OCI-M1 (cell line): Measurements from ENCODE around the gene CABP4.

Source experiments
- DNase-seq: peaks from one replicate; lab custom pipeline; 2025; lab: John Stamatoyannopoulos, UW

CABP4 gene

GRCh38 chr11:67435727-67436458 is 19.3 kb upstream of the CABP4 start:
- no peak for DNase-seq

GRCh38 chr11:67436459-67437081 is 18.6 kb upstream of the CABP4 start:
- peak; percentile 30 for DNase-seq

DNA sequence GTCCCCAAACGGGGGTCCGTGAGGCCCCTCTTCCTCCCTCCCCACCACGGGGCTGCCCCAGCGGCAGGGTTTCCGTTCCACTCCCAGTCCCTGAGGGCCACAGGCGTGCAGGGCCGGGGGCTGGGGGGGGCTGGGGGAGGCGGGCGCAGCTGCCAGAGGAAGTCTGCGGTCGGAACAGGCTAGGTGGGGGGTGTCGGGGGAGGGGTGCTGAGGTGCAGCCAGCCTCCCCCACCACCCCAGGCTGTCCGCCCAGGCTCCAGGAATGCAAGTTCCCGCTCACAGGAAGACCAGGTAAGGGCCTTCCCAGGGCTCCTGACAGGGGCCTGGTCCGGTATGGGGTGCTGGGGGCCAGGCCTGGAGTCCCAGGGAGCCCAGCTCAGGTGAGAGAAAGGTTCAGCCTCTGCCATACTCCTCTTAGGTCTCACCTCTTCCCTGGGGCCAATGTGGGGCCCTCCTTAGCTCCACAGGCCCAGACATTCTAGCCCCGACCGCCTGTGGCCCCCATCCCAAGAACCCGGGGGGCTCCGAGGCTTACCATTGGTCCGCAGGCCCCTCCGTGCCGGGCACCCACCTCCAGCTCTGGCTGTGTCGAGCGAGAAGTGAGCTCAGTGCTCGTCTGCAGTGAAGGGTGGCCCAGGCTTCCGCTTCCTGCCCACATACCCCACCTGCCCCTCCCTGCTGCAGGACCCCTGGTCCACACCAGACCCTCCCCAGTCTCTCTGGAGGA is 17.9 kb upstream of the CABP4 start, which contains the start of gene PTPRCAP:
PTPRCAP (minus strand) TSS at position 601 of the 727 bp plus-strand sequence; CDS start at position 538, 63 bp downstream.
- no peak for DNase-seq

GRCh38 chr11:67437809-67438157 is 17.4 kb upstream of the CABP4 start:
- DNase-seq: no peak

DNA sequence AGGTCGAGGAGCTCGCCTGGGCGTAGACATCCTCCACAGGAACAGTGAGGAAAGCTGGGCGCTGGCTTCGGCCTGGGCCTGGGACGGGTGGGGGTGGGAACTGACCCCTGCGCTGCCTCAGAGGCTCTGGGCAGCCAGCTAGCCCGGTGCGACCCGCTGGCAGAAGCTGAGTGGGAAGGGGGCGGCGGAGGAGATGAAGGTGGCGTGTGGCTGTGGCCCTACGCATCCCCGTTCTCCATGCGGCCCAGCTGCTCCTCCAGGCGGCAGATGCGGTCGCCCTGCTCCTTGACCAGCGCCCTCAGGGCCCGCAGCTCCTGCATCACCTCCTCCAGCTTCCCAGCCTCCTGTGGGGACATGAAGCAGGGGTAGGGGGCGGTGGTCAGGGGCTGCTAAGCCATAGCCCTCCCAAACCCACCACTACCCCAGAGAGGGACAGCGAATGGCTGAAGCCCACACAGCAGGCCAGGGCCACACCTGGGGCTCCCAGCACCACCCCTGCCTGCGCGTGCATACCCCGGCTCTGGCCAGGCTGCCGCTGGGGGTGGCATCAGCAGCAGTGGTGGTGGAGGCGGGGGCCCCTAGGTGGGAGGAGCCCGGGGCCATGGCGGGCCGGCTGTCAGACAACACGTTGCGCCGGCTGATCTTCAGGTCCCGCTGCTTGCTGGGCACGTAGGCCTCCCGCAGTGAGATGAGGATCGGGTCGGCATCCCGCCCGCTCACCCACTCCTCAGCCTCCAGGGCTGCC is 16.8 kb upstream of the CABP4 start:
- no peak for DNase-seq

- DNase-seq: peak; percentile 56
Observed at GRCh38 chr11:67439321-67440228, 15.6 kb upstream of the CABP4 start.

- DNase-seq: no peak
Observed at GRCh38 chr11:67440229-67441097, 14.7 kb upstream of the CABP4 start.

DNA sequence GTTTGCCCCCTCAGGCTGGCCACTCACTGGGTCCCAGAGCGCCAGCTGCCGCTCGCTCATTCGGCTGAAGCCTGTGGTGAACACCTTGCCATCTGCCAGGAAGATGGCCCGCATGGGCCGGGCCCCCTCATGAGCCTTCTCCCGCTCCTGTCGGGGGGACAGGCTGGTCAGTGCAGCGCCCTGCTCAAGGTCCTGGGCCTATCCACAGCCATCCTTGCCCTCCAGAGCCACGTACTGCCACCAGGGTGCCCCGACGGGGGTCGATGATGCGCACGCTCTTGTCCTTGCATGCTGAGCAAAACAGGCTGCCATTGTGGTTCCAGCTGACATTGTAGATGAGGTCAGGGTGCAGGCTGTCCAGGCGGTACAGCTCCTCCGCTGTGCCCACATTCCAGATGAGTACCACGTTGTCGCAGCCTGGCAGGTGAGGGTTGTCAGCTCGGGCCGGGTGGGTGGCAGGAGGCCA is 14.0 kb upstream of the CABP4 start:
- DNase-seq: no peak

DNA sequence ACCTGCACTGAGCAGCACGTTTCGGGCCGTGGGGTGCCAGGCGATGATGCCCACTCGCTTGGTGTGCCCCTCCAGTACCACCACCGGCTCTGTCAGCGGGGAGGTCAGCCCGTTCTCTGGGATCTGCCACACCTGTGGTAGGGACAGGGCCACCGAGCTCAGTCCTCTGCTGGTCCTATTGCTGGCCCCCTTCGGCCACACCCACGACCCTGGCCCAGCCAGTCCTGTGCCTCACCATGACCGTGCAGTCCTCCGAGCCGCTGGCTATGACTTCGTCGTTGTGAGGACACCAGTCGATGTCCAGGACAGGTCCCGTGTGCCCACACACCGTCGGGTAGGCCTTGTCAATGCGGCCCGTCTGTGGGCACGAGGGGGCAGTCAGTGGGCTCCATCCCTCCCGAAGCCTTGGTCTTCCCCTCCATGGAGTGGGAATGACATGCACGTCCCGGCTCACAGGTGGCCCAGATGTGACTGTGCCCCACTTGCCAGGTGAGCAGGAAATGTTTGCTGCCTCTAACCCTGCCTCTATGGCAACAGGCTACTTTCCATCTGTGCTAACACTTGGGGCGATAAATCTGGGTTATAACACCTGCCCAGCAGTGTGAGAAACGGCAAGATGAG is 13.3 kb upstream of the CABP4 start:
- DNase-seq: no peak

DNA sequence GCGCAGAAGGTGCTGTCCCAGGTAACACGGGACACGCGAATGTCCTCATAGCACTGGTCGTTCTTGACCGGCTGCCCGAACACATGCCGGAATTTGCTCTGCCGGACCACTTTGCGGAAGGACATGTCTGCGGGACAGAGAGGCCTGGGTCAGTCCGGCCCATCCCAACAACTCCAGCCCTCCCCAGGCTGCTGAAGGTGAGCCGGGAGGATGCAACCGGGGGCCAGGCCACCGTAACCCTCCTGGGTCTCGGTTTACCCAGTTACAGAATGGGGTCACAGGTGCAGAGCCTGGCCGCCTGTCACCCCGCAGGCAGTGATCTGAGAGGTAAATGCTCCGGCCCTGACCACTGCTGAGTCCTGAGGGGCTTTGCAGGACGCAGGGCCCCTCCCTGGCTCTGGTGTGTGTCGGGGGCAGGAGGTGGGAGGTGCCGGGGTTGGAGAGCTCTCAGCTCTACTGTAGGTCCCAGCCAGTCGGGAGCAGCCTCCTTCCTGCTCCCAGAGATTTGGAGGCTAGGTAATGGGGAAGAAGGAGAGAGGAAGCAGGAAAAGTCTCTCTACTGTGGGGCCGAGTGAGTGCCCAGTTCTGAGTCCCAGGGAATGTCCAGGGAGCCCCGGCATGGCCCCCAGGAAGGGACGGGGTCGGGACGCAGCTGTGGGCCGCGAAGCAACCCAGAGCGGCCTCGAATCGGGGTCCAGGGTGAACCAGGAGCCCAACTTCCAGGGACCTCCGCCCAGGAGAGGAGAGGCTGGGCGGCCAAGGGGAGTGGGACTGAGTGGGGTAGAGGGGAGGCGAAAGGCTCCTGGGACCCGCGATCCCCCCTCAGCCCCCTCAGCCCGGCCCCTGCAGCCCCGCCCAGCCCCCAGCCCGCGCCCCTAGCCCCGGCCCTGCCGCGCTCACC is 12.4 kb upstream of the CABP4 start:
- peak; percentile 41 for DNase-seq

- DNase-seq: no peak
Observed at GRCh38 chr11:67445515-67445914, 9.6 kb upstream of the CABP4 start.

- DNase-seq: no peak
Observed at GRCh38 chr11:67448220-67448609, 6.9 kb upstream of the CABP4 start.

DNA sequence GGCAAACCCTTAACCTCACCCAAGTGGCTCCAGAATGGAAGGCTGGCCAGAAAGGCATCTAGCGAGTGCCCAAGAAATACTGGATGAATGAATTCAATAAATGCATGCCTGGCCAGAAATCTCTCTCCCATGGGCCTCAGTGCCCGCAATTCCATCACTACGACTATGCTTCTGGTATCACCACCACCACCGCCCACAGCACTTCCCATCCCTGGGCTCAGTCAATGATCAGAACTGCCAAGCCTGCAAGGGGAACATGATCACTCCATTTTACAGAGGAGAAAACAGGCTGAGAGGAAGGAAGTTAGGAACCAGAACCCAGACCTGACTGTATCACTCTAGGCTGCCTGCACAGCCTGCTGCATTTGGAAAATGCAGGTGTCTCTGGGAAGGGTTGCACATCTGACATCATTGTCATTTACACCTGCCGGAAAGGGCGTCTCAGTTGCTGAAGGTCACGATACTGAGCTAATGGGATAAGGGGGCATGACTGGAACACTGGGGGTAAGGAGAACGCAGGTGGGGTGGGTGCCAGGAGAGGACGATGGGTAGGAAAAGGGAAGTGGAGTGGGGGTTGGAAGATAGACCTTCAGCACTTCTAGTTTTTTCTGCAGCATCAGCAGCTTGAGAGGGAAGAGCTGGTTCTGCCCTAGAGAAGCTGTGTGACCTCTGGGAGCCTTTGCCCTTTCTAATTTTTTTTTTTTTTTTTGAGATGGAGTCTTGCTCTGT is 5.9 kb upstream of the CABP4 start:
- DNase-seq: no peak

GRCh38 chr11:67450796-67451657 is 4.1 kb upstream of the CABP4 start:
- DNase-seq: no peak

DNA sequence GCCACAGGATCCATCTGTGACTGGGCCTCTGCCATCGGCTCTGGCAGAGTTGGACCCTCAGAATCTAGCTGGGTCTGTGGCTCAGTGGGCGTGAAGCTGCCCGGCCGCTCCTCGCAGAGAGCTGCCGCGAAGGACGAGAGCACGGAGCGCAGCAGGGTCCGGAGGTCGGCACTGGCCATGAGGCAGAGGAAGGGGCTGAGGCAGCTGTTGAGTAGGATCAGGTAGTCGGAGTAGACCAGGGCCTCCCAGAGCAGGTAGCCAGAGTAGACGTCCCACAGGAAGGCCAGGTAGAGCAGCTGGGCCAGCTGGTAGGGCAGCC is 3.5 kb upstream of the CABP4 start:
- DNase-seq: no peak

DNA sequence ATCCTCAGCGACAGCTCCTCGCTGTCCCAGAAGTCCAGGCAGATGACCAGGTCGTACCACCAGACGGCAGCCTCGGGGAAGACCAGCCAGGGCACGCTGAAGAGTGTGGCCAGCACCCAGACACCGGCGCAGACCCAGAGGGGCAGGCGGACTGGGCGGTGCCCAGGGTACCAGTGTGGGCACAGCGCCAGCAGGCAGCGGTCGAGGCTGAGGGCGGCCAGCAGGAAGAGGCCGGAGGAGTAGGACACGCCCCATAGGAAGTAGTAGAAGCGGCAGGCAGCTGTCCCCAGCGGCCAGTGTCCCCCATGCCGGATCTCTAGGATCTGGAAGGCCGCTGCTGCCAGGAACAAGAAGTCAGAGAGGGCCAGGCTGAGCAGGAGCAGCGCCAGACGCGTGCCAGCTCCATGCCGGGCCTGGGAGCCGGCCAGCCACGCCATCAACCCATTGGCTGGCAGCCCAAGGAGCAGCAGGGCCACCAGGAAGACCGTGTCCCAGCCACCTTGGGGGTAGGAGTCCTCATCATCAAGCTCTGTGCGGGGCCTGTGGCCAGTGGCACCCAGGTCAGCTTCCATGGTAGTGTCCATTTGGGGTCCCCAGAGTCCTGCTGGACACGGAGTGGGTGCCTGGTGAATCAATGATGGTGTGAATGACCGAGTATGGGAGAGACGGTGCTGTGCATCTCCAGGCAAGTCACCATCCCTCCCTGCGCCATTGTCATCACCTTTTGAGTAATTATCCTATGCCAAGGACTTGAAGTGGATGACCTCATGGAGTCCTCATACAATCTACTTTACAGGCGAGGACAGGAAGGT is 2.8 kb upstream of the CABP4 start, which contains the start of gene GPR152:
GPR152 (minus strand) TSS at position 589 of the 812 bp plus-strand sequence; CDS start at position 584, 5 bp downstream.
- no peak for DNase-seq
